Measurements from ENCODE around the gene LMTK3.
A peak's percentile ranks its signal among the peaks of the same experiment; 100 is the strongest.

The LMTK3 gene

GRCh38 chr19:48510421-48511268 is 990 bp downstream of the LMTK3 start:
- peak in 1 of 2 experiments; percentile 73 for DNase-seq (ENCODE audit: low read depth in 1 of 2, low spot score in 1 of 2)
- no peak for TF ChIP-seq JUND (IDR thresholded peaks at IDR 0.05; ENCODE audit: low read depth)
- in situ Hi-C loops (cut with HindIII; ENCODE audit: low pct_unique_long_range_greater_than_20kb, low sequenced_read_pairs), result no loop called here

GRCh38 chr19:48509467-48510194 is 2.0 kb downstream of the LMTK3 start:
- DNase-seq (ENCODE audit: low read depth in 1 of 2, low spot score in 1 of 2), result peak in 1 of 2 experiments; percentile 65
- in situ Hi-C loops (cut with HindIII; ENCODE audit: low pct_unique_long_range_greater_than_20kb, low sequenced_read_pairs), result no loop called here
- TF ChIP-seq JUND (IDR thresholded peaks at IDR 0.05; ENCODE audit: low read depth), result no peak

GRCh38 chr19:48508729-48509411 is 2.8 kb downstream of the LMTK3 start:
- no peak for DNase-seq (ENCODE audit: low read depth in 1 of 2, low spot score in 1 of 2)
- in situ Hi-C loops (cut with HindIII; ENCODE audit: low pct_unique_long_range_greater_than_20kb, low sequenced_read_pairs), result no loop called here
- TF ChIP-seq JUND (IDR thresholded peaks at IDR 0.05; ENCODE audit: low read depth), result no peak

GRCh38 chr19:48507911-48508439 is 3.7 kb downstream of the LMTK3 start:
- no peak for DNase-seq (ENCODE audit: low read depth in 1 of 2, low spot score in 1 of 2)
- TF ChIP-seq JUND (IDR thresholded peaks at IDR 0.05; ENCODE audit: low read depth), result no peak
- in situ Hi-C loops (cut with HindIII; ENCODE audit: low pct_unique_long_range_greater_than_20kb, low sequenced_read_pairs), result no loop called here

GRCh38 chr19:48506138-48506733 is 5.4 kb downstream of the LMTK3 start:
- DNase-seq (ENCODE audit: low read depth in 1 of 2, low spot score in 1 of 2), result peak in 1 of 2 experiments; percentile 75
- in situ Hi-C loops (cut with HindIII; ENCODE audit: low pct_unique_long_range_greater_than_20kb, low sequenced_read_pairs), result no loop called here
- no peak for TF ChIP-seq JUND (IDR thresholded peaks at IDR 0.05; ENCODE audit: low read depth)

- in situ Hi-C loops (cut with HindIII; ENCODE audit: low pct_unique_long_range_greater_than_20kb, low sequenced_read_pairs), result no loop called here
- TF ChIP-seq JUND (IDR thresholded peaks at IDR 0.05; ENCODE audit: low read depth), result no peak
- DNase-seq (ENCODE audit: low read depth in 1 of 2, low spot score in 1 of 2), result no peak
Observed at GRCh38 chr19:48502350-48503018, 9.2 kb downstream of the LMTK3 start.

- TF ChIP-seq JUND (IDR thresholded peaks at IDR 0.05; ENCODE audit: low read depth), result no peak
- peak; percentile 84 to 99 for DNase-seq (ENCODE audit: low read depth in 1 of 2, low spot score in 1 of 2)
- in situ Hi-C loops (cut with HindIII; ENCODE audit: low pct_unique_long_range_greater_than_20kb, low sequenced_read_pairs), result no loop called here
Observed at GRCh38 chr19:48501494-48502349, 9.9 kb downstream of the LMTK3 start.

- TF ChIP-seq JUND (IDR thresholded peaks at IDR 0.05; ENCODE audit: low read depth), result no peak
- DNase-seq (ENCODE audit: low read depth in 1 of 2, low spot score in 1 of 2), result no peak
- in situ Hi-C loops (cut with HindIII; ENCODE audit: low pct_unique_long_range_greater_than_20kb, low sequenced_read_pairs), result no loop called here
Observed at GRCh38 chr19:48500830-48501493, 10.7 kb downstream of the LMTK3 start.

- TF ChIP-seq JUND (IDR thresholded peaks at IDR 0.05; ENCODE audit: low read depth), result no peak
- in situ Hi-C loops (cut with HindIII; ENCODE audit: low pct_unique_long_range_greater_than_20kb, low sequenced_read_pairs), result no loop called here
- no peak for DNase-seq (ENCODE audit: low read depth in 1 of 2, low spot score in 1 of 2)
Observed at GRCh38 chr19:48499316-48500090, 12.1 kb downstream of the LMTK3 start.

Data from T47D (cell line).